H1 (cell line): Measurements from ENCODE around the gene HLA-G. TPM values are rescaled to one million over a fixed set of nuclear protein-coding genes. Genes with fewer than 3 reads are reported as not detected.
A peak's percentile ranks its signal among the peaks of the same experiment; 100 is the strongest.

Experiments used
- CTCF ChIA-PET: fragments of 300-600 bp; sonication (Branson Sonifier 250); formaldehyde crosslinking; loops from one replicate; lab custom pipeline; 2021; ENCODE audit not compliant: partially characterized antibody; lab: Charles Lee
- POLR2A ChIA-PET: fragments of 300-600 bp; sonication (Branson Sonifier 250); formaldehyde crosslinking; loops from one replicate; lab custom pipeline; 2021; ENCODE audit warnings: inconsistent platforms; ENCODE audit not compliant: partially characterized antibody; lab: Charles Lee
- DNase-seq, 2 experiments: peaks; one replicate each; pipeline versions ENCODE4 v3.0.0 to v3.0.0-alpha.2; 2010 to 2022; ENCODE audit warnings: low spot score in 2 of 2, low read depth in 1 of 2, mixed read lengths in 1 of 2
- FAIRE-seq: peaks from 2 replicates; lab custom pipeline; 2011; peaks lifted over from hg19 to GRCh38; lab: Jason Lieb, UNC
- H2AFZ ChIP-seq: 2 replicates; pipeline ENCODE4 v1.8.1; 2012; ENCODE audit warnings: low read length, inconsistent platforms
- H2AK5ac ChIP-seq: 2 replicates; pipeline ENCODE4 v1.6.1; 2013; ENCODE audit warnings: low read depth, low read length
- H2BK120ac ChIP-seq: replicated peaks from 2 replicates; pipeline ENCODE3; 2013; ENCODE audit warnings: low read depth, low read length, inconsistent platforms
- H2BK12ac ChIP-seq: 2 replicates; pipeline ENCODE4 v1.6.1; 2013; ENCODE audit warnings: low read depth, low read length
- H2BK15ac ChIP-seq: 2 replicates; pipeline ENCODE4 v1.6.1; 2013; ENCODE audit warnings: low read length
- H2BK20ac ChIP-seq: 2 replicates; pipeline ENCODE4 v1.6.1; 2013; ENCODE audit warnings: low read length
- H2BK5ac ChIP-seq: 2 replicates; pipeline ENCODE4 v1.6.1; 2013; ENCODE audit warnings: low read depth, low read length
- H3K14ac ChIP-seq: 2 replicates; pipeline ENCODE4 v1.6.1; 2013; ENCODE audit warnings: inconsistent platforms; ENCODE audit not compliant: insufficient read length
- H3K18ac ChIP-seq: 2 replicates; pipeline ENCODE4 v1.6.1; 2013; ENCODE audit warnings: low read length; ENCODE audit errors: extremely low read depth
- H3K23ac ChIP-seq: 2 replicates; pipeline ENCODE4 v1.6.1; 2013; ENCODE audit warnings: inconsistent platforms; ENCODE audit not compliant: insufficient read length
- H3K23me2 ChIP-seq: 2 replicates; pipeline ENCODE4 v1.6.1; 2013; ENCODE audit warnings: low read depth, low read length
- H3K27ac ChIP-seq: 2 replicates; pipeline ENCODE4 v1.6.1; 2011; ENCODE audit warnings: low read depth, low read length, inconsistent platforms
- H3K27me3 ChIP-seq, 4 experiments: replicated peaks in 1 of 4; 1 replicate in 1 of 4; 2 replicates in 3 of 4; pipeline versions ENCODE4 v1.6.1 to v1.8.1; 2011 to 2013; ENCODE audit warnings: low read length in 3 of 4, mild to moderate bottlenecking in 3 of 4, inconsistent platforms in 2 of 4, mixed read lengths in 2 of 4, moderate library complexity in 1 of 4; ENCODE audit not compliant: control insufficient read depth in 3 of 4, insufficient read depth in 3 of 4; ENCODE audit errors: extremely low read depth in 1 of 4
- H3K36me3 ChIP-seq, 4 experiments: 2 replicates each; pipeline versions ENCODE4 v1.6.1 to v1.8.1; 2011 to 2013; ENCODE audit warnings: mild to moderate bottlenecking in 4 of 4, low read length in 3 of 4, moderate library complexity in 2 of 4, control low read depth in 1 of 4, inconsistent platforms in 1 of 4; ENCODE audit not compliant: insufficient read depth in 4 of 4, control insufficient read depth in 2 of 4
- H3K4ac ChIP-seq: replicated peaks from 2 replicates; pipeline ENCODE3; 2013; ENCODE audit warnings: low read length, low read depth, mixed read lengths, inconsistent platforms; ENCODE audit not compliant: insufficient read length
- H3K4me1 ChIP-seq, 4 experiments: replicated peaks in 1 of 4; 1 replicate in 1 of 4; 2 replicates in 3 of 4; pipeline versions ENCODE4 v1.6.1 to v1.8.1; 2011 to 2013; ENCODE audit warnings: low read length in 3 of 4, inconsistent platforms in 2 of 4, mixed read lengths in 1 of 4; ENCODE audit not compliant: insufficient read depth in 4 of 4, control insufficient read depth in 3 of 4
- H3K4me2 ChIP-seq, 2 experiments: 2 replicates each; pipeline versions ENCODE4 v1.6.1 to v1.8.1; 2011 to 2013; ENCODE audit warnings: low read depth in 2 of 2, low read length in 2 of 2, control low read depth in 1 of 2, inconsistent platforms in 1 of 2, mild to moderate bottlenecking in 1 of 2; ENCODE audit not compliant: insufficient read depth in 1 of 2
- H3K4me3 ChIP-seq, 4 experiments: fragments of 200-600, 300-600 bp in 1 of 4; sonication (generic), shearing (Covaris generic), sonication (Bioruptor Twin) in 1 of 4; 2 replicates each; pipeline versions ENCODE4 v1.5.1 to v1.8.1; 2011 to 2016; ENCODE audit warnings: low read length in 4 of 4, low read depth in 3 of 4, control low read depth in 2 of 4, inconsistent platforms in 2 of 4, mild to moderate bottlenecking in 2 of 4, mixed read lengths in 1 of 4, moderate library complexity in 1 of 4; ENCODE audit not compliant: insufficient read depth in 2 of 4; ENCODE audit errors: extremely low read depth in 1 of 4
- H3K56ac ChIP-seq: replicated peaks from 2 replicates; pipeline ENCODE3; 2013; ENCODE audit warnings: low read depth, mild to moderate bottlenecking, mixed read lengths, low read length, inconsistent platforms; ENCODE audit not compliant: insufficient read length
- H3K79me1 ChIP-seq: 2 replicates; pipeline ENCODE4 v1.6.1; 2013; ENCODE audit warnings: low read depth, low read length, control low read depth
- H3K79me2 ChIP-seq, 2 experiments: 2 replicates each; pipeline versions ENCODE4 v1.6.1 to v1.8.1; 2012 to 2013; ENCODE audit warnings: low read length in 2 of 2, mild to moderate bottlenecking in 2 of 2, inconsistent platforms in 1 of 2; ENCODE audit not compliant: insufficient read depth in 2 of 2, control insufficient read depth in 1 of 2
- H3K9ac ChIP-seq, 4 experiments: replicated peaks in 1 of 4; 1 replicate in 1 of 4; 2 replicates in 3 of 4; pipeline versions ENCODE4 v1.6.1 to v1.8.1; 2011 to 2013; ENCODE audit warnings: low read depth in 3 of 4, low read length in 3 of 4, control low read depth in 2 of 4, mild to moderate bottlenecking in 2 of 4, moderate library complexity in 2 of 4, inconsistent platforms in 1 of 4; ENCODE audit errors: extremely low read depth in 1 of 4
- H3K9me3 ChIP-seq, 2 experiments: 2 replicates each; pipeline versions ENCODE4 v1.6.1 to v1.8.1; 2012 to 2013; ENCODE audit warnings: mild to moderate bottlenecking in 2 of 2, moderate library complexity in 2 of 2, control low read depth in 1 of 2, inconsistent platforms in 1 of 2, low read depth in 1 of 2, low read length in 1 of 2, mixed read lengths in 1 of 2; ENCODE audit not compliant: insufficient read depth in 2 of 2
- H4K20me1 ChIP-seq, 2 experiments: replicated peaks in 1 of 2; 2 replicates each; pipeline versions ENCODE3 to v1.8.1; 2011 to 2013; ENCODE audit warnings: inconsistent platforms in 2 of 2, low read length in 2 of 2, mild to moderate bottlenecking in 1 of 2; ENCODE audit not compliant: insufficient read depth in 2 of 2, control insufficient read depth in 1 of 2
- H4K5ac ChIP-seq: 2 replicates; pipeline ENCODE4 v1.6.1; 2013; ENCODE audit warnings: low read length, low read depth, mixed read lengths, inconsistent platforms; ENCODE audit not compliant: insufficient read length
- H4K8ac ChIP-seq: 2 replicates; pipeline ENCODE4 v1.8.0; 2013; ENCODE audit warnings: mild to moderate bottlenecking, moderate library complexity, low read length, inconsistent platforms; ENCODE audit not compliant: insufficient read depth; ENCODE audit errors: extremely low read depth
- H4K91ac ChIP-seq: replicated peaks from 2 replicates; pipeline ENCODE3; 2013; ENCODE audit warnings: low read length, mixed read lengths, inconsistent platforms; ENCODE audit not compliant: insufficient read length
- EZH2 ChIP-seq: fragments of 200-600 bp; sonication (generic); IDR thresholded peaks from 2 replicates; pipeline ENCODE4 v1.7.1; 2012; ENCODE audit warnings: low read depth, mild to moderate bottlenecking, moderate library complexity, low read length, inconsistent platforms; ENCODE audit not compliant: severe bottlenecking
- HDAC6 ChIP-seq: IDR thresholded peaks from one replicate; pipeline ENCODE4 v1.7.1; 2012; ENCODE audit warnings: low read depth, mild to moderate bottlenecking, inconsistent platforms, low read length, moderate library complexity
- JUND ChIP-seq: IDR thresholded peaks from 2 replicates; pipeline ENCODE4 v1.6.1; 2011; ENCODE audit warnings: mild to moderate bottlenecking, improper control_type of control experiment, low read length
- TEAD4 ChIP-seq: IDR thresholded peaks from 2 replicates; pipeline ENCODE4 v1.6.1; 2012; ENCODE audit warnings: low read depth, low read length, inconsistent platforms, mixed read lengths
- WGBS, 2 experiments: shearing (Covaris generic) in 1 of 2; methylation state at CpG; one replicate each; pipeline versions ENCODE4 v1.1.6 to v1.1.7; 2013 to 2015; ENCODE audit warnings: low lambda C conversion rate in 2 of 2, mixed read lengths in 2 of 2, inconsistent platforms in 1 of 2, low coverage in 1 of 2, missing lambda C conversion rate in 1 of 2; ENCODE audit not compliant: insufficient replicate concordance in 2 of 2, insufficient coverage in 1 of 2, insufficient read length in 1 of 2; ENCODE audit errors: extremely low coverage in 1 of 2, missing lambda C conversion rate in 1 of 2; 5-methylcytosine and 5-hydroxymethylcytosine counted together
- polyA plus RNA-seq, 7 experiments: library from polyadenylated mRNA; depleted of rRNA in 3 of 7; stranded (reverse) in 5 of 7; unstranded in 2 of 7; fragments of >200 nt in 5 of 7; fragments of 200-250 nt in 2 of 7; gene quantifications; 1 replicate in 5 of 7; 2 replicates in 1 of 7; 4 replicates in 1 of 7; pipeline versions ENCODE4 v1.2.1 to v1.2.3, GENCODE V29; 2011 to 2013; ENCODE audit warnings: missing spikeins in 2 of 7, mixed read lengths in 2 of 7
- total RNA-seq: library from RNA; stranded (reverse); fragmentation: NEBNext Ultra II Directional; extraction: Animal tissue kit (Norgen Biotek cat#: 25700); gene quantifications from 2 replicates; pipeline ENCODE4 v1.2.1, GENCODE V29; 2021
- TF ChIP-seq, protein P1 (sequence below): IDR thresholded peaks from 2 replicates; pipeline ENCODE4 v1.6.1; 2012; ENCODE audit warnings: inconsistent platforms

The HLA-G gene
- total and polyA plus RNA-seq, 2 of the 8 experiments (the other 6 are each of a cell fraction or from before 2014, with no cell fraction given) = 3.2 to 4.8 TPM

DNA sequence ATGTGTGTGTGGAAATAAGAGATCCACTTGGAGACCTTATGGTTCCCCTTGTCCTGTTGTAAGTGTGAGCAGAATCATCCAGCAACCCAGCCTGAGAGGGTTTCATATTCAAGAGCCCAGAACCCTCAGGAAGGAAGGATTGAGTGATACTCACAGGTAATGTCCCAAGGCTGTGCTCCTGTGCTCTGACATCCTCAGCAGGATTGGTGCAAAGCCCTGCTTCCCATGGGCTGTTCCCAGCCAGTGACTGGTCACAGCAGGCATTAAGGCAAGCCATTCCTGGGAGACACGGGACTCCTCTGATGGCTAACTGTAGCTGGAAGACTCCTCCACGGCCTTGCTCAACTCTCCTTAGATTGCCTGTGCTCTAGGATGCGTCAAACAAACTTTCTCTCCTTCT, 33.8 kb upstream of the HLA-G start:
- peaks cover 0 to 6% (median 0%) of the 10 kb centered on the region in 4 experiments; a peak in 1 of 7 replicates for H3K4me1 ChIP-seq
- no peak overlapping the region for H3K4ac ChIP-seq
- no peak overlapping the region for H2BK5ac ChIP-seq
- no peak overlapping the region for H2BK120ac ChIP-seq
- ChIA-PET CTCF (interaction anchor here (1.0 to 1.6 kb wide), 5 partner anchors 10 to 140 kb away, joined by 3 to 5 read pairs (median 4); no protein-coding TSS in a partner anchor), POLR2A (no interaction called here)
- H3K27me3 ChIP-seq = peaks cover 0 to 26% (median 18%) of the 10 kb centered on the region in 4 experiments; a peak in 5 of 7 replicates
- H3K56ac ChIP-seq = no peak overlapping the region
- DNase-seq = no peak
- no peaks in the 10 kb centered on the region for H3K9me3 ChIP-seq
- peak overlapping the region; percentile 60; the same call in 1 of the 2 replicates for H2BK12ac ChIP-seq
- no peak overlapping the region for H3K14ac ChIP-seq
- H2AK5ac ChIP-seq = no peak overlapping the region
- H3K27ac ChIP-seq = no peak overlapping the region
- 92% methylated on average over 3 of the region's 3 CpGs; no CpG with 5 or more reads in 1 of the 2 experiments for WGBS, 2 experiments
- no peaks in the 10 kb centered on the region for H3K79me1 ChIP-seq
- H3K4me3 ChIP-seq = no peak overlapping the region
- FAIRE-seq = no peak
- H4K8ac ChIP-seq = no peak overlapping the region
- no peak overlapping the region for H3K23ac ChIP-seq
- H4K20me1 ChIP-seq = no peaks in the 10 kb centered on the region
- H2BK15ac ChIP-seq = peak overlapping the region; percentile 46; the same call in 1 of the 2 replicates
- H3K4me2 ChIP-seq = no peak overlapping the region; a peak in 1 of 4 replicates
- no peak overlapping the region for H2BK20ac ChIP-seq
- no peak overlapping the region for H2AFZ ChIP-seq
- no peak for TF ChIP-seq TEAD4
- TF ChIP-seq EZH2 = no peak
- TF ChIP-seq, protein P1, sequence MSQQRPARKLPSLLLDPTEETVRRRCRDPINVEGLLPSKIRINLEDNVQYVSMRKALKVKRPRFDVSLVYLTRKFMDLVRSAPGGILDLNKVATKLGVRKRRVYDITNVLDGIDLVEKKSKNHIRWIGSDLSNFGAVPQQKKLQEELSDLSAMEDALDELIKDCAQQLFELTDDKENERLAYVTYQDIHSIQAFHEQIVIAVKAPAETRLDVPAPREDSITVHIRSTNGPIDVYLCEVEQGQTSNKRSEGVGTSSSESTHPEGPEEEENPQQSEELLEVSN = no peak
- TF ChIP-seq JUND = no peak
- no peak for TF ChIP-seq HDAC6
- H3K23me2 ChIP-seq = peaks cover 11% of the 10 kb centered on the region; the same call in 1 of the 2 replicates
- no peak overlapping the region for H3K18ac ChIP-seq
- no peak overlapping the region for H3K9ac ChIP-seq
- no peaks in the 10 kb centered on the region for H3K36me3 ChIP-seq
- H4K5ac ChIP-seq = no peak overlapping the region
- no peak overlapping the region for H4K91ac ChIP-seq
- H3K79me2 ChIP-seq = no peaks in the 10 kb centered on the region
